Measurements from ENCODE around the gene BDKRB2.

GRCh38 chr14:96270565-96271420 lies 66.2 kb downstream of the BDKRB2 start:
- TF ChIP-seq EZH2 (IDR thresholded peaks at IDR 0.05; ENCODE audit: insufficient read depth, poor library complexity, severe bottlenecking): no peak
- TF ChIP-seq EZH2phosphoT487 (IDR thresholded peaks at IDR 0.05; ENCODE audit: insufficient read depth, low read depth): no peak

Data from GM23248 (cell line).